ENCODE measurements around the gene CDK5RAP3.

Gene CDK5RAP3

GRCh38 chr17:47935961-47936360 is 35.0 kb upstream of the CDK5RAP3 start:
- Histone ChIP-seq H3K36me3 (ENCODE audit: control insufficient read depth, insufficient read depth, low read length) (no peaks in the 10 kb centered on the region), H3K4me1 (ENCODE audit: control insufficient read depth, insufficient read depth, low read length, poor library complexity, severe bottlenecking) (no peaks in the 10 kb centered on the region), H3K27me3 (replicated peaks; ENCODE audit: control insufficient read depth, insufficient read depth, low read length, poor library complexity, severe bottlenecking) (no peaks in the 10 kb centered on the region), H3K4me3 (ENCODE audit: insufficient read depth, low read depth, low read length, poor library complexity, severe bottlenecking) (no peak overlapping the region), H3K27ac (ENCODE audit: insufficient read depth, low read length, poor library complexity, severe bottlenecking) (no peak overlapping the region), H3K9me3 (ENCODE audit: control insufficient read depth, low read length) (no peaks in the 10 kb centered on the region)
- DNase-seq = no peak

GRCh38 chr17:47937941-47938340 is 33.0 kb upstream of the CDK5RAP3 start:
- Histone ChIP-seq H3K36me3 (ENCODE audit: control insufficient read depth, insufficient read depth, low read length) (no peaks in the 10 kb centered on the region), H3K27me3 (replicated peaks; ENCODE audit: control insufficient read depth, insufficient read depth, low read length, poor library complexity, severe bottlenecking) (no peaks in the 10 kb centered on the region), H3K4me1 (ENCODE audit: control insufficient read depth, insufficient read depth, low read length, poor library complexity, severe bottlenecking) (peaks cover 9% of the 10 kb centered on the region), H3K4me3 (ENCODE audit: insufficient read depth, low read depth, low read length, poor library complexity, severe bottlenecking) (no peak overlapping the region), H3K27ac (ENCODE audit: insufficient read depth, low read length, poor library complexity, severe bottlenecking) (no peak overlapping the region), H3K9me3 (ENCODE audit: control insufficient read depth, low read length) (no peaks in the 10 kb centered on the region)
- DNase-seq = no peak

GRCh38 chr17:47941246-47942095 is 29.4 kb upstream of the CDK5RAP3 start, which contains the start of gene PNPO:
Gene PNPO, plus strand, starts transcription at chr17:47941571. Its CDS starts 105 bp downstream, at chr17:47941676.
- Histone ChIP-seq H3K9me3 (ENCODE audit: control insufficient read depth, low read length) (no peaks in the 10 kb centered on the region), H3K27me3 (replicated peaks; ENCODE audit: control insufficient read depth, insufficient read depth, low read length, poor library complexity, severe bottlenecking) (no peaks in the 10 kb centered on the region), H3K4me1 (ENCODE audit: control insufficient read depth, insufficient read depth, low read length, poor library complexity, severe bottlenecking) (peaks cover 13% of the 10 kb centered on the region)

GRCh38 chr17:47942096-47942510 is 28.8 kb upstream of the CDK5RAP3 start:
- H3K27me3 ChIP-seq (replicated peaks; ENCODE audit: control insufficient read depth, insufficient read depth, low read length, poor library complexity, severe bottlenecking) = no peaks in the 10 kb centered on the region
- DNase-seq = no peak
- H3K27ac ChIP-seq (ENCODE audit: insufficient read depth, low read length, poor library complexity, severe bottlenecking) = peak overlapping the region; percentile 73

More at GRCh38 chr17:47941246-47942095, 29.4 kb upstream of the CDK5RAP3 start, which contains the start of gene PNPO:
- Histone ChIP-seq H3K4me3 (ENCODE audit: insufficient read depth, low read depth, low read length, poor library complexity, severe bottlenecking) (peak within 1 kb of the TSS; percentile 86), H3K27ac (ENCODE audit: insufficient read depth, low read length, poor library complexity, severe bottlenecking) (peak within 1 kb of the TSS; percentile 73), H3K36me3 (ENCODE audit: control insufficient read depth, insufficient read depth, low read length) (peaks cover 9% of the 10 kb centered on the region)
- peak; percentile 87 to 93 (median 93) for DNase-seq

GRCh38 chr17:47942568-47942967 is 28.3 kb upstream of the CDK5RAP3 start:
- H3K27me3 ChIP-seq (replicated peaks; ENCODE audit: control insufficient read depth, insufficient read depth, low read length, poor library complexity, severe bottlenecking) = no peaks in the 10 kb centered on the region
- peaks cover 10% of the 10 kb centered on the region for H3K36me3 ChIP-seq (ENCODE audit: control insufficient read depth, insufficient read depth, low read length)
- no peak for DNase-seq
- H3K4me1 ChIP-seq (ENCODE audit: control insufficient read depth, insufficient read depth, low read length, poor library complexity, severe bottlenecking) = peaks cover 13% of the 10 kb centered on the region
- H3K27ac ChIP-seq (ENCODE audit: insufficient read depth, low read length, poor library complexity, severe bottlenecking) = no peak overlapping the region
- no peaks in the 10 kb centered on the region for H3K9me3 ChIP-seq (ENCODE audit: control insufficient read depth, low read length)
- no peak overlapping the region for H3K4me3 ChIP-seq (ENCODE audit: insufficient read depth, low read depth, low read length, poor library complexity, severe bottlenecking)

More at GRCh38 chr17:47942096-47942510, 28.8 kb upstream of the CDK5RAP3 start:
- Histone ChIP-seq H3K9me3 (ENCODE audit: control insufficient read depth, low read length) (no peaks in the 10 kb centered on the region), H3K36me3 (ENCODE audit: control insufficient read depth, insufficient read depth, low read length) (peaks cover 10% of the 10 kb centered on the region), H3K4me3 (ENCODE audit: insufficient read depth, low read depth, low read length, poor library complexity, severe bottlenecking) (peak overlapping the region; percentile 86), H3K4me1 (ENCODE audit: control insufficient read depth, insufficient read depth, low read length, poor library complexity, severe bottlenecking) (peaks cover 13% of the 10 kb centered on the region)

- Histone ChIP-seq H3K4me1 (ENCODE audit: control insufficient read depth, insufficient read depth, low read length, poor library complexity, severe bottlenecking) (peaks cover 18% of the 10 kb centered on the region), H3K4me3 (ENCODE audit: insufficient read depth, low read depth, low read length, poor library complexity, severe bottlenecking) (no peak overlapping the region), H3K27ac (ENCODE audit: insufficient read depth, low read length, poor library complexity, severe bottlenecking) (peak overlapping the region; percentile 1), H3K27me3 (replicated peaks; ENCODE audit: control insufficient read depth, insufficient read depth, low read length, poor library complexity, severe bottlenecking) (no peaks in the 10 kb centered on the region), H3K36me3 (ENCODE audit: control insufficient read depth, insufficient read depth, low read length) (peaks cover 10% of the 10 kb centered on the region), H3K9me3 (ENCODE audit: control insufficient read depth, low read length) (no peaks in the 10 kb centered on the region)
- no peak for DNase-seq
Measured at GRCh38 chr17:47945080-47945479, 25.8 kb upstream of the CDK5RAP3 start.

GRCh38 chr17:47945529-47946508 is 25.1 kb upstream of the CDK5RAP3 start:
- Histone ChIP-seq H3K4me1 (ENCODE audit: control insufficient read depth, insufficient read depth, low read length, poor library complexity, severe bottlenecking) (peaks cover 18% of the 10 kb centered on the region), H3K4me3 (ENCODE audit: insufficient read depth, low read depth, low read length, poor library complexity, severe bottlenecking) (no peak overlapping the region), H3K36me3 (ENCODE audit: control insufficient read depth, insufficient read depth, low read length) (peaks cover 10% of the 10 kb centered on the region), H3K27ac (ENCODE audit: insufficient read depth, low read length, poor library complexity, severe bottlenecking) (no peak overlapping the region), H3K27me3 (replicated peaks; ENCODE audit: control insufficient read depth, insufficient read depth, low read length, poor library complexity, severe bottlenecking) (no peaks in the 10 kb centered on the region), H3K9me3 (ENCODE audit: control insufficient read depth, low read length) (no peaks in the 10 kb centered on the region)
- DNase-seq = no peak

GRCh38 chr17:47946516-47946915 is 24.4 kb upstream of the CDK5RAP3 start:
- H3K9me3 ChIP-seq (ENCODE audit: control insufficient read depth, low read length) = no peaks in the 10 kb centered on the region
- H3K4me3 ChIP-seq (ENCODE audit: insufficient read depth, low read depth, low read length, poor library complexity, severe bottlenecking) = no peak overlapping the region
- DNase-seq = no peak
- H3K36me3 ChIP-seq (ENCODE audit: control insufficient read depth, insufficient read depth, low read length) = peaks cover 10% of the 10 kb centered on the region
- peaks cover 18% of the 10 kb centered on the region for H3K4me1 ChIP-seq (ENCODE audit: control insufficient read depth, insufficient read depth, low read length, poor library complexity, severe bottlenecking)
- no peaks in the 10 kb centered on the region for H3K27me3 ChIP-seq (replicated peaks; ENCODE audit: control insufficient read depth, insufficient read depth, low read length, poor library complexity, severe bottlenecking)
- H3K27ac ChIP-seq (ENCODE audit: insufficient read depth, low read length, poor library complexity, severe bottlenecking) = no peak overlapping the region

GRCh38 chr17:47946929-47947397 is 23.9 kb upstream of the CDK5RAP3 start:
- Histone ChIP-seq H3K27ac (ENCODE audit: insufficient read depth, low read length, poor library complexity, severe bottlenecking) (no peak overlapping the region), H3K27me3 (replicated peaks; ENCODE audit: control insufficient read depth, insufficient read depth, low read length, poor library complexity, severe bottlenecking) (no peaks in the 10 kb centered on the region), H3K36me3 (ENCODE audit: control insufficient read depth, insufficient read depth, low read length) (peaks cover 10% of the 10 kb centered on the region)

More at GRCh38 chr17:47946929-47947397, 23.9 kb upstream of the CDK5RAP3 start:
- DNase-seq = peak; percentile 48 to 61 (median 60)
- peaks cover 15% of the 10 kb centered on the region for H3K4me1 ChIP-seq (ENCODE audit: control insufficient read depth, insufficient read depth, low read length, poor library complexity, severe bottlenecking)
- H3K4me3 ChIP-seq (ENCODE audit: insufficient read depth, low read depth, low read length, poor library complexity, severe bottlenecking) = no peak overlapping the region
- no peaks in the 10 kb centered on the region for H3K9me3 ChIP-seq (ENCODE audit: control insufficient read depth, low read length)
